ENCODE results near the gene STIL.

Gene STIL

DNA sequence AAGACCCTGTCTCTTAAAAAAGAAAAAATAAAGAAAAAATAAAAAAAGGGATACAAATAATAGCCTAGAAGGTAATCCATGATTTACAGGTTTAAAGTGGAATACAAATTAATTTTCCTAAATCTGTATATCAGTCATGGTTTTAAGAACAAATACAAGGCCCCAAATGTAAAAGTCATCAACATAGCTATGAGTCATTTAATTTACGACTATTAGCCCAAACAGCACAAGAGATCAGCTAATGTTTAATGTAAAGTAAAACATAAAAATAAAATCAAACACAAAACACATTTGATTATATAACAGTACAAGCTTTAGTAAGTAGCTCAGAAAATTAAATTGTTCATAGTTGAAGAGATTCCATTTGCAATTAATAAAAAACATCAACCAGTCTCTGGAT is 61.6 kb downstream of the STIL start:
- H3K27me3 ChIP-seq (ENCODE audit: insufficient read depth, poor library complexity, severe bottlenecking), result no peaks in the 10 kb centered on the region
- no peaks in the 10 kb centered on the region for H3K9me3 ChIP-seq (ENCODE audit: severe bottlenecking)
- peaks cover 66% of the 10 kb centered on the region for H3K36me3 ChIP-seq (ENCODE audit: low read depth)
- TF ChIP-seq, protein P1, sequence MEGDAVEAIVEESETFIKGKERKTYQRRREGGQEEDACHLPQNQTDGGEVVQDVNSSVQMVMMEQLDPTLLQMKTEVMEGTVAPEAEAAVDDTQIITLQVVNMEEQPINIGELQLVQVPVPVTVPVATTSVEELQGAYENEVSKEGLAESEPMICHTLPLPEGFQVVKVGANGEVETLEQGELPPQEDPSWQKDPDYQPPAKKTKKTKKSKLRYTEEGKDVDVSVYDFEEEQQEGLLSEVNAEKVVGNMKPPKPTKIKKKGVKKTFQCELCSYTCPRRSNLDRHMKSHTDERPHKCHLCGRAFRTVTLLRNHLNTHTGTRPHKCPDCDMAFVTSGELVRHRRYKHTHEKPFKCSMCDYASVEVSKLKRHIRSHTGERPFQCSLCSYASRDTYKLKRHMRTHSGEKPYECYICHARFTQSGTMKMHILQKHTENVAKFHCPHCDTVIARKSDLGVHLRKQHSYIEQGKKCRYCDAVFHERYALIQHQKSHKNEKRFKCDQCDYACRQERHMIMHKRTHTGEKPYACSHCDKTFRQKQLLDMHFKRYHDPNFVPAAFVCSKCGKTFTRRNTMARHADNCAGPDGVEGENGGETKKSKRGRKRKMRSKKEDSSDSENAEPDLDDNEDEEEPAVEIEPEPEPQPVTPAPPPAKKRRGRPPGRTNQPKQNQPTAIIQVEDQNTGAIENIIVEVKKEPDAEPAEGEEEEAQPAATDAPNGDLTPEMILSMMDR (IDR thresholded peaks at IDR 0.05; ENCODE audit: poor library complexity, severe bottlenecking), result no peak
- H3K27ac ChIP-seq (ENCODE audit: poor library complexity, severe bottlenecking), result no peak overlapping the region
- no peak overlapping the region for H3K4me3 ChIP-seq (ENCODE audit: severe bottlenecking)
- ATAC-seq (ENCODE audit: low read depth), result no peak
- no peak for DNase-seq (ENCODE audit: low spot score)
- H3K4me1 ChIP-seq (ENCODE audit: insufficient read depth, poor library complexity, severe bottlenecking), result peaks cover 11% of the 10 kb centered on the region

GRCh38 chr1:47249755-47250154 is 64.2 kb downstream of the STIL start:
- Histone ChIP-seq H3K4me1 (ENCODE audit: insufficient read depth, poor library complexity, severe bottlenecking) (peaks cover 11% of the 10 kb centered on the region), H3K36me3 (ENCODE audit: low read depth) (peaks cover 50% of the 10 kb centered on the region), H3K4me3 (ENCODE audit: severe bottlenecking) (no peak overlapping the region), H3K27ac (ENCODE audit: poor library complexity, severe bottlenecking) (no peak overlapping the region), H3K27me3 (ENCODE audit: insufficient read depth, poor library complexity, severe bottlenecking) (no peaks in the 10 kb centered on the region), H3K9me3 (ENCODE audit: severe bottlenecking) (no peaks in the 10 kb centered on the region)
- TF ChIP-seq, protein P1 (IDR thresholded peaks at IDR 0.05; ENCODE audit: poor library complexity, severe bottlenecking), result no peak
- ATAC-seq (ENCODE audit: low read depth) (no peak), DNase-seq (ENCODE audit: low spot score) (no peak)

DNA sequence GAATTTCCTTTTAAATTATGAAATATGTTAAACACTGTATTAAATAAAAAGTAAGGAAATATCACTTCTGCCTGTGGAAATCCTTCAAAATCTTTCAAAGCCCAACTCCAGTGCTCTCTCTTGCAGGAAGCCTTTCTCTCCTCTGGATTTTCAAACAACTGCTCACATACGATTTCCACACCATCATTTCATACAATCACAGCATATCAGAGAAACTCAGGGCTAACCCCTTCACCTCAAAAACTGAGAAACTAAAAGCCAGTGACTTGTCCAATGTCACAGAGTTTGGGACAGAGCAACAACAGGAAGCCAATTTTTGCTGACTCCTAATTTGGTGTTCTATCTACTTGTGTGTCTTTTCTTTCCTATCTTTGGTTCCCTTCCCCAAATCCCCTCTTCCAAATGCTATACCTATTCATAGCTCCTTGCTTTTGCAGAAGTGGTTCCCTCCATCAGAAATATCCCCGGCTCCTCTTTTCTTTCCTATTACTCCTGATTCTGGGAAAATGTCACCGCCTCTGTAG is 69.5 kb downstream of the STIL start:
- H3K27me3 ChIP-seq (ENCODE audit: insufficient read depth, poor library complexity, severe bottlenecking), result no peaks in the 10 kb centered on the region
- TF ChIP-seq, protein P1 (IDR thresholded peaks at IDR 0.05; ENCODE audit: poor library complexity, severe bottlenecking), result no peak
- no peaks in the 10 kb centered on the region for H3K9me3 ChIP-seq (ENCODE audit: severe bottlenecking)
- no peaks in the 10 kb centered on the region for H3K36me3 ChIP-seq (ENCODE audit: low read depth)
- H3K27ac ChIP-seq (ENCODE audit: poor library complexity, severe bottlenecking), result no peak overlapping the region
- DNase-seq (ENCODE audit: low spot score) (no peak), ATAC-seq (ENCODE audit: low read depth) (no peak)
- no peaks in the 10 kb centered on the region for H3K4me1 ChIP-seq (ENCODE audit: insufficient read depth, poor library complexity, severe bottlenecking)
- H3K4me3 ChIP-seq (ENCODE audit: severe bottlenecking), result no peak overlapping the region

DNA sequence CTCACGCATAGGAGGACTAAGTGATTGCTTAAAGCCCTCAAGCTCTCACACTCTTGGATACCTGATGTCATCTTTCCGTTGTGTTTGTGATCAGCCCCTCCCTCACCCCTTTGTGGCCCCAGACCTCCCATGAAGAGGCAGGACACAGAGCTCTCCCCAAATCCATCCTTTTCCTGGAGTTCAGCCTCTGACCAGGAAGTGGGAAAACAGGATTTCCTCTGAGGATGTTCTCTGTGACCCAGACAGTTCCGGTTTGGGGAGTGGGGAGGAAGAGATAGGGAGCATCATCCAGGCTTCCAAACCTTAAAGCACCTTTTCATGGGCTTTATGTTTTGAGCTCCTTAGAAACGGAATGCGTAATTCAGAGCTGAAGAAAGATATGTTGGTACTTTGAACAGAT is 70.0 kb downstream of the STIL start:
- TF ChIP-seq, protein P1 (IDR thresholded peaks at IDR 0.05; ENCODE audit: poor library complexity, severe bottlenecking), result no peak
- H3K4me3 ChIP-seq (ENCODE audit: severe bottlenecking), result no peak overlapping the region
- H3K27ac ChIP-seq (ENCODE audit: poor library complexity, severe bottlenecking), result no peak overlapping the region
- no peaks in the 10 kb centered on the region for H3K4me1 ChIP-seq (ENCODE audit: insufficient read depth, poor library complexity, severe bottlenecking)
- no peaks in the 10 kb centered on the region for H3K9me3 ChIP-seq (ENCODE audit: severe bottlenecking)
- ATAC-seq (ENCODE audit: low read depth) (no peak), DNase-seq (ENCODE audit: low spot score) (no peak)
- no peaks in the 10 kb centered on the region for H3K27me3 ChIP-seq (ENCODE audit: insufficient read depth, poor library complexity, severe bottlenecking)
- H3K36me3 ChIP-seq (ENCODE audit: low read depth), result no peaks in the 10 kb centered on the region
